Measurements from ENCODE around the gene FBLN5. TPM values are rescaled to one million over a fixed set of nuclear protein-coding genes. Genes with fewer than 3 reads are reported as not detected.

FBLN5 gene
- total and polyA plus RNA-seq, 2 donors (not counting 3 experiments of a cell fraction or from before 2014, with no cell fraction given): 27.6 to 33.1 TPM

GRCh38 chr14:91957876-91958313, 10.4 kb upstream of the FBLN5 start:
- TF ChIP-seq JUN (IDR thresholded peaks at IDR 0.05; ENCODE audit: borderline replicate concordance, insufficient read depth, insufficient read length, low read depth) (no peak), POLR2AphosphoS5 (IDR thresholded peaks at IDR 0.05; ENCODE audit: insufficient read depth, low read depth, low read length) (no peak), GATA2 (IDR thresholded peaks at IDR 0.05; ENCODE audit: insufficient read depth, insufficient read length, low read depth, low read length) (no peak), POLR2A (IDR thresholded peaks at IDR 0.05; ENCODE audit: low read depth, low read length) (no peak), EZH2 (IDR thresholded peaks at IDR 0.05; ENCODE audit: borderline replicate concordance, low read depth, low read length, severe bottlenecking) (no peak), MYC (IDR thresholded peaks at IDR 0.05; ENCODE audit: low read depth, low read length) (no peak), CTCF (IDR thresholded peaks at IDR 0.05; ENCODE audit: extremely low read depth in 1 of 2, insufficient read depth in 1 of 2, low read depth in 1 of 2, low read length in 2 of 2) (no peak), FOS (IDR thresholded peaks at IDR 0.05; ENCODE audit: borderline replicate concordance, insufficient read depth, low read length) (no peak)
- TF ChIP-seq, protein P1, sequence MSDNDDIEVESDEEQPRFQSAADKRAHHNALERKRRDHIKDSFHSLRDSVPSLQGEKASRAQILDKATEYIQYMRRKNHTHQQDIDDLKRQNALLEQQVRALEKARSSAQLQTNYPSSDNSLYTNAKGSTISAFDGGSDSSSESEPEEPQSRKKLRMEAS (IDR thresholded peaks at IDR 0.05; ENCODE audit: insufficient read depth, insufficient read length): no peak
- dilution Hi-C loops (cut with MboI; ENCODE audit: extremely low pct_ligation_motif_present, low sequenced_read_pairs): no loop called here
- Histone ChIP-seq H3K4me2 (ENCODE audit: insufficient read depth, low read length) (no peak overlapping the region), H3K27ac (ENCODE audit: insufficient read depth, low read depth, low read length) (no peak overlapping the region), H2AFZ (ENCODE audit: low read depth, low read length) (no peak overlapping the region), H3K4me3 (replicated peaks in 1 of 3; ENCODE audit: insufficient read depth in 1 of 3, low read depth in 1 of 3, low read length in 3 of 3) (no peak overlapping the region), H3K36me3 (ENCODE audit: control insufficient read depth in 2 of 2, extremely low read depth in 1 of 2, insufficient read depth in 2 of 2, low read length in 2 of 2) (no peaks in the 10 kb centered on the region), H4K20me1 (replicated peaks; ENCODE audit: control insufficient read depth, extremely low read depth, insufficient read depth, low read length) (no peaks in the 10 kb centered on the region), H3K9ac (replicated peaks; ENCODE audit: extremely low read depth, insufficient read depth, low read length) (no peak overlapping the region), H3K9me1 (replicated peaks; ENCODE audit: control insufficient read depth, extremely low read depth, insufficient read depth, low read length) (no peaks in the 10 kb centered on the region), H3K79me2 (ENCODE audit: control insufficient read depth, insufficient read depth, low read length) (no peaks in the 10 kb centered on the region), H3K9me3 (replicated peaks; ENCODE audit: control insufficient read depth, insufficient read depth, low read length) (no peaks in the 10 kb centered on the region), H3K4me1 (ENCODE audit: control insufficient read depth, extremely low read depth, insufficient read depth, low read length) (no peaks in the 10 kb centered on the region), H3K27me3 (ENCODE audit: control insufficient read depth in 2 of 2, insufficient read depth in 2 of 2, low read length in 2 of 2) (no peaks in the 10 kb centered on the region)
- ChIA-PET CTCF (no interaction called here), POLR2A (no interaction called here)
- no TSS peak for BruUV-seq (replicated peaks)
- intact Hi-C loops (cut with micrococcal nuclease): no loop called here
- no peak for DNase-seq (ENCODE audit: low read depth, low spot score)
- no peak for FAIRE-seq

Measured in endothelial cell of umbilical vein (primary cell).